HG03159 (cell line): Measurements from ENCODE around the gene TRPM2.

Source experiments
- ATAC-seq: cut with Tn5 transposase; IDR thresholded peaks from one replicate; pipeline ENCODE4 v1.9.1; 2021; ENCODE audit warnings: mild to moderate bottlenecking, moderate library complexity; ENCODE audit not compliant: unreplicated experiment

The TRPM2 gene

DNA sequence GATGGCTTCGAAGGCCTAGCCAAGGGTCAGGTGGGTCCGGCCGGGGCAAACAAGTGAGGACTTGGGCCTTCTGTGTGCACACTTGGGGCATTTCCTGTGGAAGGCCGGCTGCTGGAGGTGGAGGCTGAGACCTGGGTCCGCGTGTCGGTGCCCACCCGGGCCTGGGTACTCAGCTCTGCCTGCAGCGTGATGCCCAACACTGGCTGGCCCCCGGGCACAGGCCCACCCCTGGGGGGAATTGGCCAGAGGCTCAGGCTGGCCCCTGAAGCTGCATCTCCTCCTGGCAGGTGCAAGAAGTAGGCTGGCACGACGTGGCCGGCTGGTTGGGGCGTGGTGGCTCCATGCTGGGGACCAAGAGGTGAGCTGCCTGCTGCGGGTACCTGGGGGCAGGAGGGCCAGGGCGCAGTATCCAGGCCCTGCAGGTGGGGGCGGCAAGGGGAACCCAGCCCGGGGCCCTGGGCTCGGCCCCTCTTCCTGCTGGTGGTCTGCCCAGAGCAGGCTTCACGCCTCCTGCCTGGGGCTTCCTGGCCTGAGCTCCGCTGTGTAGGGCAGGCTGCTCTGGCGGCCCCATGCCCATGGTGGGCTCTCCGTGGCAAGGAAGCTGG lies 31.5 kb upstream of the TRPM2 start:
- no peak for ATAC-seq

DNA sequence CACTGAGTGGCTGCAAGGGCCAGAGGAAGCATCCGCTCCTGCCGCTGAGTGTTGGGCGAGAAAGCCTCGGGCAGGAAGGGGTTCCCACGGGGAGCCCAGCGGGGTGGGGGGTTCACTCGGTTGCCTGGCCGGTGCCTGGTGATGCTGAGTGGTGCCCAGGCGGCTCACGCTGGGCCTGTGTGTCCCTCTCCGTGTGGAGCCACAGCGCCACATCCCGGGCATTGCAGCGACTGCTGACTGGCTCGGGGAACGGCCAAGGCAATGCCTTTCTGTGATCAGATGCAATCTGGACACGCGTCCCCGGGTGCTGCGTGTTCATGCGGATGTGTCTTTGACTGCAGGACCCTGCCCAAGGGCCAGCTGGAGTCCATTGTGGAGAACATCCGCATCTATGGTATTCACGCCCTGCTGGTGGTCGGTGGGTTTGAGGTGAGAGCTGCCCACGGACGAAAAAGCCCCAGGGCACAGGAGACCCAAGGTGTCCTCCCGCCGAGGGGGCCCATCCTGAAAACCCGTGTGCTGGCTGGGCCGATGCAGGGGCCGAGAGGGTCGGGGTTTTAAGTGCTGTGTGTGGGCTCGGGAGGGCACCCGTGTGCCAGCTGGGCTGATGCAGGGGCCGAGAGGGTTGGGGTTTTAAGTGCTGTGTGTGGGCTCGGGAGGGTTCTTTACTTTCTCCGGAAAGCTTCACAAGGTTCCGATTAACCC lies 30.6 kb upstream of the TRPM2 start:
- ATAC-seq = no peak

DNA sequence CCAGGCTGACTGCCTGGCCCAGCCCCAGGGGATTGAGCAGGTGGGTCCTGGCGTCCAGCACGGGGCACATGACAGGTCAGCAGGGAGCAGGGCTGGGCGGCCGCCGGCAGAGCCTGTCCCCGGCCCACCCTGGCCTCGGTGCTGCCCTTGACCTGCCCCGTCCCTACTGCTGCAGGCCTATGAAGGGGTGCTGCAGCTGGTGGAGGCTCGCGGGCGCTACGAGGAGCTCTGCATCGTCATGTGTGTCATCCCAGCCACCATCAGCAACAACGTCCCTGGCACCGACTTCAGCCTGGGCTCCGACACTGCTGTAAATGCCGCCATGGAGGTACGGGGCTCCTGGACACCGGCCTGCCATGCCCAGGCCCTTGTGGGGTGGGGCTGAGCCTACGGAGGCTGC lies 29.8 kb upstream of the TRPM2 start:
- ATAC-seq = no peak

DNA sequence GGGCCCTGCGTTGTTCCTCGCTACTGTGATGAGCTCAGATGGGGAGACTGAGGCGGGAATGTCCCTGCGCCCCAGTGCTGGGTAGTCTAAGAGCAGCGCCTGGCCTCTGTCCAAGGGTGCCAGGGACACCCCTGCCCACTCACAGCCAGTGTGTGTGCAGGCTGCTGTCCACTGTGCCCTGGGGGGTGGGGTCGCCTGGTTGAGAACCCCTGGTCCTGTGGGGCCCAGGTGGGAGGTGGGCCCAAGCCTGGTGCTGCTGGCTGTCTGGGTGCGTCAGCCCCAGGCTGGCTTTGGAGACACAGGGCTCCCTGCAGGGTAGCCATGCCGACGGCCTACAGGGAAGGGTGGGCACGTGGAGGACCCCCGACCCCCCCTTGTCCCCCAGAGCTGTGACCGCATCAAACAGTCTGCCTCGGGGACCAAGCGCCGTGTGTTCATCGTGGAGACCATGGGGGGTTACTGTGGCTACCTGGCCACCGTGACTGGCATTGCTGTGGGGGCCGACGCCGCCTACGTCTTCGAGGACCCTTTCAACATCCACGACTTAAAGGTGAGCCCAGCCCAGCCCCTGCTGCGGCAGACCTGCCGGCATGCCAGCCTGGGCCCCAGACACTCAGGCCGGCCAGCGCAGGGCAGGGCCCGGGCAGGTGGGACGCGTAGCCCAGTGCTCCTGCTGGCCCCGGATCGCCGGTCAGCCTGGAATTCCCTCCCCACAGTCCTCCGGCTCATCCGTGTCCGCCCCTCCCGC lies 29.1 kb upstream of the TRPM2 start:
- ATAC-seq = no peak

DNA sequence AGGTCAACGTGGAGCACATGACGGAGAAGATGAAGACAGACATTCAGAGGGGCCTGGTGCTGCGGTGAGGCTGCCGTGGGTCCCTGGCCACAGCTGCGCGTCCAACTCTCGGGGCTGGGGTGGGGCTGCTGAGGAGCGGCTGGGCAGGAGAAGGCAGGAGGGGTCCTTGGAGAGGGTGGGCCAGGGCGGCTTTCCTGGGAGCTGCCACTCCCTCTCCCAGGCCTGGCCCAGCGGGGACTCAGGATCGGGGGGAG lies 28.6 kb upstream of the TRPM2 start:
- ATAC-seq = no peak

DNA sequence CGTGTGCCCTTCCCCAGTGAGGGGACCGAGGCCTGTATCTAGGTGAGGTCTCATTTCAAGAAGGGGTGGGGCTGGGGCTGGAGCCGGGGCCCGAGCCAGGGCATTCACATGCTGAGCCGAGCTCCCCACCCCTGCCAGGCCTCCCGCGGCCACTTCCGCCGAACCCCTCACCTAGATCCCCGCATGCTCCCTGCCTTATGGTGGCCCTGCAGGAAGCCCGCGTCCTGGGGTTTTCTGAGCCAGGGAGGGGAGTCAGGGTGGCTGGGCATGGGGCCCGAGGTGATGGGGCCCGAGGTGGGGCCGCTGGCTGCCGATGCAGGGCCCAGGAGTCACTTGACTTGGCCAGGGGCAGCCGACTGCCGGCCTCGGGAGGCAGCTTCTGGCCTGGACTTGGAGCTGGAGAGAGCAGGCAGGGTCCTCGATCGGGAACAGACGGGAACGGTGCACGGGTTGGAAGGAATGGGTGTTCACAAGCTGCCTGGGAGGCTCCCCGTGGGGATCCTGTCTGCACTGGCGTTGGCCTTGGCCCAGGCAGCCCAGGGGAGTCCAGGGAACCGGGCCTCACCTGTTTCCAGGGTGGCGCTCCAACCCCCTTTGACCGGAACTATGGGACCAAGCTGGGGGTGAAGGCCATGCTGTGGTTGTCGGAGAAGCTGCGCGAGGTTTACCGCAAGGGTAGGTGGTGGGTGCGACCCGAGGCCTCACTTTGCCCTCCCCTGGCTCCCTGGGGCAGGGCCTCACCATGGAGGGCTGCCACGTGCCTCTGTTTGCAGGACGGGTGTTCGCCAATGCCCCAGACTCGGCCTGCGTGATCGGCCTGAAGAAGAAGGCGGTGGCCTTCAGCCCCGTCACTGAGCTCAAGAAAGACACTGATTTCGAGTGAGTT lies 27.8 kb upstream of the TRPM2 start:
- no peak for ATAC-seq

DNA sequence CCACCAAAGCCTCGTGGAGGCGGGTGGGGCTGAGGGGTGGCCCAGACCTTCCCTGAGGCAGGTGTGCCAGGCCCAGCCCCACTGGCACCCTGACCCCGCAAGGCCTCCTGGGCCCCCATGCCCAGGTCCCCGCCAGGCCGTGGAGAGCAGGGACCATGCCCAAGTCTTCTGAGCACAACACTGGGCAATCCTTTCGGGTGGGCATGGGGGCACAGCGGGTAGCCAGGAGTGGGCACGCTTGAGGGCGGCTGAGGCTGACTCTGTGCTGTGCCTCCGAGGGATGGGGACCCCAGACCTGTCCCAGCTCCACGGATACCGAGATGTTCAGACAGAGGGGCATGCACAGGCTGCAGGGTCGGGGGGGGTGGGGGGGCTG lies 27.2 kb upstream of the TRPM2 start:
- ATAC-seq = no peak

DNA sequence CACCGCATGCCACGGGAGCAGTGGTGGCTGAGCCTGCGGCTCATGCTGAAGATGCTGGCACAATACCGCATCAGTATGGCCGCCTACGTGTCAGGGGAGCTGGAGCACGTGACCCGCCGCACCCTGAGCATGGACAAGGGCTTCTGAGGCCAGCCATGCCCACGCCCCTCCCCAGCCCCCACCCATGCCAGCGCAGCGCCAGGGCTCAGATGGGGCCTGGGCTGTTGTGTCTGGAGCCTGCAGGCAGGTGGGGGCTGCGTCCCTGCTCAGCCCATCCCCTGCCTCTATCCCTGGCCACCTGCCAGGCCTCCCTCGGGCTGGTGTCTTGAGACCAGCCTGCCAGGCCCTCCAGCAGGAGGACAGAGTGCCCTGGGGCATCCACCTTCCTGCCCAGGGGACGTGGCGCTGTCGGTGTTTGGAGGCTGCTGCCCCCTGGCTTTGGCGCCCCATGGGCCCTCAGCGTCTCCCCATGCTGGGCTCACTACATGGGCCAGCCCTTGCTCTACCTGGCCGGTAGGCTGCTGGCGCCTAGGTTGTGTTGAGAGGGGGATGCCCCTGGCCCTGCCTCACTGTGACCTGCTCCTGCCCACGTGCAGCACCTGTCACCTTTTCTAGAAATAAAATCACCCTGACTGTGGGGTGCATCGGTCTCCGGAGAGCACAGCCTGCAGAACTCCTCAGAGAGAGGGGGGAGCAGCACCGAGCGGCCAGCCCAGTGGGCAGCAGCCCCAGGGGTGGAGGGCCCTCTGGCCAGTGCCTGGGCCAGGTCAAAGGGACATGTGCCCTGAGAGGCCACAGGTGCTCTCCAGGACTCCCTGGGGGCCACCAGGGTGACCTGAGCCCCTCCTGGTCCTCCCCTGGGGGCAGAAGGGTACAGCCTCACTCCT lies 26.5 kb upstream of the TRPM2 start:
- no peak for ATAC-seq

DNA sequence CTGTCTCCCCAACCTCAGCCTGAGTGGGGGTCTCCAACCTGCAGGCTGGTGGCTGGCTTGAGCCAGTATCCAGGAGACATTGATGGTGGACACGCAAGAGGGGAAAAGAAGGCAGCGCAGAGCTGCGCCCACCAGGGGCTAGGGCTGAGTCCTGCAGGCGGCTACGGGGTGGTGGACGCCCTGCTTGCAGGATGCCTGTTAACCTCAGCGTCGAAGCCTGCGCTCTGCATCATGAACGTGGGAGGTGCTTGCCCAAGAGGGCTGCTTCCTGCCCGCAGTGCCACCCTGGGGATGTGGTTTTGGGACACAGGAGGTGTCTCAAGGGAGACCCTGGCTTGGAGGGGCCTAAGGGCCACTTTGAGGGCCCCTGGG lies 25.8 kb upstream of the TRPM2 start:
- no peak for ATAC-seq

DNA sequence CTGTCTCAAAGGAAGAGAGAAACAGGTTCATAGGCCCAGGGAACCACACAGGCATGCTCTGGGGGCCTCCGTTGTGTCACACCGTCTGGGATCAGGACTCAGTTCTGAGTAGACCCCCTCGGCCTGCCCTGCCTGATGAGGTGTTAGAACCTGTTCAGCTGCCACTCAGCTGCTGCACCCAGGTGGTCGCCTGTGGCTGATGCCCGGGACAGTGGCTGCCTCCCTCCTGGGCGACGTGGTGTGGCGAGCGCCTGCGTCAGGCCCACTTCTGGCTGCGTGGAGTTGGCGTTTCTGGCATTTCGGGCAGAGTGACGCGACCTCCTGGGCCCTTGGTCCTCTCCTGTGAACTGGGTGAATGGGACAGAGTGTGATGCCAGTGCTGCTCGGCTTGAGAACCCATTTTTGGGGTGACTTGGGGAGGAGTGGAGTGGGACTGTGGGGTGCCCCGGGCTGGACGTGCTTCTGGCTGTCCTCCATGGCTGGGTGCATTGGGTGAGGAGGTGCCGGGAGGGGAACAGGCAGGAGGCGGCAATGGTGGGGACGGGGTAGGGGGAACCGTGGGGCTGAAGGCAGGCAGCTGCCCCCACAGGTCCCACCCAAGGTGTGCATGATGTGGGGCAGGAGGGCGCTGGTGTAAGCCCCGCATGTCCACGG lies 25.1 kb upstream of the TRPM2 start:
- ATAC-seq = no peak

DNA sequence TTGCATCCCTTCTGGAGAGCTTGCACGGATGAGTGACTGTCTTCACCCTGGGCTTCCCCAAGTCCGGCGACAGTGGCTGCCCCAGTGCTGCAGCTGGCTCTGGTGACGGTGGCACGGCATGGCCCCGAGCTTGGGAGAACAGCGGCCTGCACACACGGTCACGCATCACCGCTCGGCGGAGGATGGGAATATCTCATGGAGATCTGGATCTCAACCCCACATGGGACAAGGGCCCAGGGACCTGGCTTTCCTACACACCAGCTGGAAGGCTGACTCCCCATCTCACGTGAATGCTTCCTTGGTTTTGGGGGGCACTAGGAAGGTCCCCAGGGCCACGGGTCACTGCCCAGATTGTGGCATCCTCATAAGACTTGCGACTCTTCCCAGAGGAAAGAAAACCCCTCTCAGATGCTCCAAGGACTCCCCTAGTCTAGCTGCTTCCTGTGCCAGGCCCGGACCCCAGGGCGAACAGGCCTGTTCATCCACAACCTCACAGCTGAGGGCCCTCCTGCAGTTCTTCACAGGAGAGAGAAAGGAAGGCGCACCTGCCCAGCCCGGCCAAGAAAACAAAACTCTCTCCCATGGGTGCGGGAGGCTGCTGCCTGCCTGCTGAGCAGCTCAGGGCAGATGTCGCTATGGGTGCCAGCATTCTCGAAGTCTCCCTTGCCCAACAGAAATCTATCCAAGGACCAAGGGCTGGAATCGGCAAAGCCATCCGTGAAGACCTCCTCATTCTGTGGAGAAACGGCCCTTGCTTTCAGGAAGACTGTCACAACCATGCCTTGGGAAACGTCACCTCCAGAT lies 24.1 kb upstream of the TRPM2 start:
- no peak for ATAC-seq

DNA sequence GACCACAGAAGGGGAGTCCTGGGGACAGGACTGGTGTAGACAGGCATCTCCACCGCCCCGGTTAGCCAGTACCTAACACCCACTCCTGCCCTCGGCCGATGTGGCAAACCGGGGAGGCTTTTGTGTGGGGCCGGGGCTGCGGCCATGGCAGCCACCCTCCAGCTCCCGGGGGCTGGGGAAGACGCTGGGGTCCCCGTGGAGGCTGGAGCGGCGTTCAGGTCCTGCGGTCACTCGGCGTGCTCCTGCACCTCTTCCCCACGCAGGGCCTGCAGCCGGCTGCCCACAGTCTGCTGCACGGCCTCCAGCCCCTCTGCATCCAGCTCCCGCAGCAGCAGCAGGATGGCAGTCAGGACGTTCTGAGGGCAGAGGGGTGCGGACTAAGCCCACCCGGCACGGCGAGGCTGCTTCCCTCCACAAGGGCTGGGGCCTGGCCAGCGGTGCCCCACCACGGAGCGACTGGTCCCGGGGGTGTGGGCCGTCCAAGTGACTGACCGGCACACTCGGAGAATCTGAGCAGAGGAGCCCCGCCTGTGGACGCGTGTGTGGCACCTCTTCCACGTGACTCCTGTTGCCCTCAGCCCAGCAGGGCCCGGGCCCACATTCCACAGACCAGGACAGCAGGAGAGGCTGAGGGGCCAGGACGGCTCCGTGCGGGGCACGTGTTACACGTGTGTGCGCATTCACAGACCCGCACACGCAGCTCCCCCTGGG lies 23.3 kb upstream of the TRPM2 start:
- ATAC-seq = no peak

DNA sequence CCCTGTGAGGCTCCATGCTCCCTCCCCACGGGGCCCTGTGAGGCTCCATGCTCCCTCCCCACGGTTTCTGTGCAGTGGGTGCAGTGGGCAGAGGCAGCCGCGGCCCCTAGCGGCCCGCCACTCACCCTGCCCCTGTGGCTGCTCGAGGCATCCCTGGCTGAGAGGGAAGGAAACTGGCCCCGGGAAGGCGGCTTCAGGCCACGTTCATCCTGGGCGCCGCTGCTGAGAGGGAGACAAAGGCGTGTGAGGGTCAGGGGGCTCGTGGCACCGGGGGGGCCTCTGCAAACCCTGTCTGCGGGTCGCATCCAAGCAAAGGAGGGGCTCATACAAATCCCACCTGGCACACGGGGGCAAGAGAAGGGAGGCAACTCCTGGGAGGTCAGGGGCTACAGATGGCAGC lies 22.7 kb upstream of the TRPM2 start:
- no peak for ATAC-seq

DNA sequence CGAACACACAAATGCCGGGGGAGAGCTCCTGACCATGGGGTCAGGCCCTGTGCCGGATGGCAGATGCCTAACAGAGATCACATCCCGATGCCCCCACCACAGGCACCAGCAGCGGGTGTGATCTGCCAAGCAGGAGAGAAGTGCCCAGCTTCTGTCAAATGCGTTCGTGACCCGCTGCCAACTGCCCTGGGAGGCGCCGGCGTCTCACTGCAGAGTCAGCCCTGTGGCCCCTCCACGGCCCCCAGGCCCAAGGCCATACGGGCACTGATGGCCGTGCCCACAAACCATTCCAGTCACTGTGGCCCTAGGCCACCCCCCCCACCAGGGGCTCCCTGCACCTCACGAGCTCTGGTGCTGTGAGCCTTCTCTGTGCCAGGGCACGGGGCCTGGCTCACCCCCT lies 22.2 kb upstream of the TRPM2 start:
- ATAC-seq = no peak

DNA sequence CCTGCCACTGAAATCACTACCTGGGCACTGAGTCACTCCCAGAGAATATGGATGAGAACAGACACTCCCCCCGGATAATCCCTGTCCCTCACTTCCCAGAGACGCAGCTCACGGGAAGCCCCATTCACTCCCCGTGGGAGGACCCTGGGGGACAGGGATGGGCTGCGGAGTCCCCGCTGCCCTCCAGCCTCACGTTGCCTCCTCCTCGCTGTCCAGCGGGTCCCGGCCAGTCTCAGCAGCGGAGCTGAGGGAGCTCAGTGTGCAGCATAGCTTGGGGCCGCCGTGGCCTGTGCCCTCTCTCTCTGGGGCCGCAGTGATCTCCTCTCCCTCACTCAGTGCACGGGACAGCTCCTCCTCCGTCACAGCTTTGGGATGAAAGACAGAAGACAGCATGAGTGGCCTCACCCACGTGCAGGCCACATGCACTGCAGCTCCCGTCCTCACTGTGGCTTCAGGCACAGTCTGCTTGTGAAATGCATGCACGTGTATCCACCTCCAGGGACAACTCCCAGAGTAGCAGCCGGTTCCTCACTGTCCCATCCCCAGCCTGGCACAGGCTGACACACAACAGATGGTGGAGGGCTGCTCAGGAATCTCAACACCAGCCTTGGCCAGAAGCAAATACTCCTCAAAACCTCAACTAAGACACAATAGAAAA lies 21.6 kb upstream of the TRPM2 start:
- no peak for ATAC-seq

DNA sequence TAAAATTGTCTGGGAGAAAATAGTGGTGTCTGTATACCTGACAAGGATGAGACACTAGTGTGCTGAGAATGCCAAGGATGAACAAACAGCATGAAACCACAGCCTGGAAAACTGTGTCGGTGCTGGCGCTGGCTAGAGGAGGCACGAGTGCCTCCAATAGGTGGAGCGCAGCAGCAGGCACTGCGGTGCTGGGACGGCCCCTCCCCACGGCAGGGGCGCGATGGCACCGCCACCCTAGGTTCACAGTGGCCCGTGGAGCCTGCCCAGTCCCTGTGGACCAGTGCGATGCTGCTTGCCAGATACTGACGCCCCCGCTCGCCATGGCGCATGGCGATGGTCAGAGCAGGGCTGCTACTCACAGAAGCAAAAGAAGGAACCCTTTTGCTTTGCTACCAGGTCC lies 21.0 kb upstream of the TRPM2 start:
- ATAC-seq = no peak

DNA sequence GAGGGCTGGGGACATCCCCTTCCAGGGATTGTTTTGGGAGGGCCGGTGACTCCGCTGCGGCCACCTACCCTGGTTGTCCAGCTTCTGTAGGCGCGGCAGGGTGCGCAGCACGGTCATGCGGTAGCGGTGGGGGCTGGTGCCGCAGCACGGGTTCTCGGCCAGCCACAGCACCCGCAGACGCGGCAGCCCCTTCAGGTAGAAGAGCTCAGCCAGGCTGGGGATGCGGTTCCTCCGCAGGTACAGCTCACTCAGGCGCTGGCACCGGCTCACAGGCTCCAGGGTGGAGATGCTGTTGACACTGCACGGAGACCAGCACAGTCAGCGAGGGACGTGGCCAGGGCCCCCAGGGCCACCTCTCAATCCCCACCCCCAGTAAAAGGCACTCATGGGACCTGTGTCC lies 20.5 kb upstream of the TRPM2 start:
- ATAC-seq = no peak
